Chondrocyte (in vitro differentiated cells): ENCODE results near the gene CD37. TPM values are rescaled to one million over a fixed set of nuclear protein-coding genes. Genes with fewer than 3 reads are reported as not detected.
"Not testable (repeated sequence)": the region's sequence is repeated elsewhere in the genome, so short reads cannot be mapped to it uniquely, and the experiment has no call there.

ENCODE experiments used
- DNase-seq: peaks from one replicate; pipeline ENCODE4 v3.0.0; 2021; ENCODE audit warnings: mixed read lengths, low spot score
- H3K27ac Mint-ChIP-seq: one replicate; pipeline ENCODE4 v1.8.0; 2021; ENCODE audit warnings: mild to moderate bottlenecking, moderate library complexity, mixed read lengths; ENCODE audit not compliant: unreplicated experiment
- H3K27me3 Mint-ChIP-seq: 2 replicates; pipeline ENCODE4 v1.8.0; 2021; ENCODE audit warnings: low read depth, mixed read lengths
- H3K36me3 Mint-ChIP-seq: 2 replicates; pipeline ENCODE4 v1.8.0; 2021; ENCODE audit warnings: low read depth, mixed read lengths
- H3K4me1 Mint-ChIP-seq: 2 replicates; pipeline ENCODE4 v1.8.0; 2021; ENCODE audit warnings: low read depth, mild to moderate bottlenecking, mixed read lengths
- H3K4me3 Mint-ChIP-seq: one replicate; pipeline ENCODE4 v1.8.0; 2021; ENCODE audit warnings: mild to moderate bottlenecking, moderate library complexity, mixed read lengths; ENCODE audit not compliant: unreplicated experiment
- H3K9me3 Mint-ChIP-seq: 2 replicates; pipeline ENCODE4 v1.8.0; 2021; ENCODE audit warnings: low read depth, mixed read lengths
- total RNA-seq: library from RNA; stranded (reverse); gene quantifications from 3 replicates; pipeline ENCODE4 v1.2.1, GENCODE V29; 2021
- TF ChIP-seq, protein P1 (sequence below): fragments of 200-600 bp; sonication (generic); IDR thresholded peaks from 2 replicates; pipeline ENCODE4 v1.5.0; 2021; ENCODE audit warnings: antibody characterized with exemption, mild to moderate bottlenecking, moderate library complexity

The CD37 gene
- total RNA-seq, 1 donor from 2014 or later = not detected

GRCh38 chr19:49295208-49295880 lies 39.9 kb upstream of the CD37 start:
- no peaks in the 10 kb centered on the region for H3K27me3 Mint-ChIP-seq
- DNase-seq = no peak
- peaks cover 10% of the 10 kb centered on the region for H3K4me1 Mint-ChIP-seq
- peaks cover 5% of the 10 kb centered on the region for H3K9me3 Mint-ChIP-seq
- H3K27ac Mint-ChIP-seq = no peak overlapping the region
- TF ChIP-seq, protein P1, sequence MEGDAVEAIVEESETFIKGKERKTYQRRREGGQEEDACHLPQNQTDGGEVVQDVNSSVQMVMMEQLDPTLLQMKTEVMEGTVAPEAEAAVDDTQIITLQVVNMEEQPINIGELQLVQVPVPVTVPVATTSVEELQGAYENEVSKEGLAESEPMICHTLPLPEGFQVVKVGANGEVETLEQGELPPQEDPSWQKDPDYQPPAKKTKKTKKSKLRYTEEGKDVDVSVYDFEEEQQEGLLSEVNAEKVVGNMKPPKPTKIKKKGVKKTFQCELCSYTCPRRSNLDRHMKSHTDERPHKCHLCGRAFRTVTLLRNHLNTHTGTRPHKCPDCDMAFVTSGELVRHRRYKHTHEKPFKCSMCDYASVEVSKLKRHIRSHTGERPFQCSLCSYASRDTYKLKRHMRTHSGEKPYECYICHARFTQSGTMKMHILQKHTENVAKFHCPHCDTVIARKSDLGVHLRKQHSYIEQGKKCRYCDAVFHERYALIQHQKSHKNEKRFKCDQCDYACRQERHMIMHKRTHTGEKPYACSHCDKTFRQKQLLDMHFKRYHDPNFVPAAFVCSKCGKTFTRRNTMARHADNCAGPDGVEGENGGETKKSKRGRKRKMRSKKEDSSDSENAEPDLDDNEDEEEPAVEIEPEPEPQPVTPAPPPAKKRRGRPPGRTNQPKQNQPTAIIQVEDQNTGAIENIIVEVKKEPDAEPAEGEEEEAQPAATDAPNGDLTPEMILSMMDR = no peak
- H3K36me3 Mint-ChIP-seq = peaks cover 10% of the 10 kb centered on the region
- no peak overlapping the region for H3K4me3 Mint-ChIP-seq

- H3K9me3 Mint-ChIP-seq = peaks cover 6% of the 10 kb centered on the region
- no peaks in the 10 kb centered on the region for H3K27me3 Mint-ChIP-seq
- TF ChIP-seq, protein P1 = no peak
- H3K27ac Mint-ChIP-seq = no peak overlapping the region
- H3K4me3 Mint-ChIP-seq = no peak overlapping the region
- no peak for DNase-seq
- H3K4me1 Mint-ChIP-seq = peaks cover 10% of the 10 kb centered on the region
- H3K36me3 Mint-ChIP-seq = peaks cover 11% of the 10 kb centered on the region
Measured at GRCh38 chr19:49297403-49297802, 37.8 kb upstream of the CD37 start.

DNA sequence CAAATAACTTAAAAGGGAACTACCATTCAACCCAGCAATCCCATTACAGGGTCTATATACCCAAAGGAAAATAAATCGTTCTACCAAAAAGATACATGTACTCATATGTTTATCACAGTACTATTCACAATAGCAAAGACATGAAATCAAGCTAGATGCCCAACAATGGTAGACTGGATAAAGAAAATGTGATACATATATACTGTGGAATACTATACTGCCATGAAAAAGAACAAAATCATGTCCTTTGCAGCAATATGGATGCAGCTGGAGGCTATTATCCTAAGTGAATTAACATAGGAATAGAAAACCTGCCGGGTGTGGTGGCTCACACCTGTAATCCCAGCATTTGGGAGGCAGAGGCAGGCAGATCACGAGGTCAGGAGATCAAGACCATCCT lies 36.6 kb upstream of the CD37 start:
- H3K27me3 Mint-ChIP-seq, H3K27ac Mint-ChIP-seq, H3K4me3 Mint-ChIP-seq, H3K4me1 Mint-ChIP-seq, DNase-seq: not testable (repeated sequence)
- H3K36me3 Mint-ChIP-seq = peaks cover 19% of the 10 kb centered on the region
- H3K9me3 Mint-ChIP-seq = peaks cover 15% of the 10 kb centered on the region

GRCh38 chr19:49301165-49301865 lies 33.9 kb upstream of the CD37 start:
- H3K27me3 Mint-ChIP-seq = no peaks in the 10 kb centered on the region
- no peak overlapping the region for H3K4me3 Mint-ChIP-seq
- peaks cover 22% of the 10 kb centered on the region for H3K36me3 Mint-ChIP-seq
- no peak overlapping the region for H3K27ac Mint-ChIP-seq
- H3K4me1 Mint-ChIP-seq = peaks cover 10% of the 10 kb centered on the region
- TF ChIP-seq, protein P1 = peak; percentile 83
- peaks cover 19% of the 10 kb centered on the region for H3K9me3 Mint-ChIP-seq
- DNase-seq = no peak

- no peak overlapping the region for H3K27ac Mint-ChIP-seq
- DNase-seq = no peak
- TF ChIP-seq, protein P1 = no peak
Measured at GRCh38 chr19:49301866-49302252, 33.3 kb upstream of the CD37 start.

More at GRCh38 chr19:49301866-49302252, 33.3 kb upstream of the CD37 start:
- no peaks in the 10 kb centered on the region for H3K27me3 Mint-ChIP-seq
- peaks cover 10% of the 10 kb centered on the region for H3K4me1 Mint-ChIP-seq
- H3K36me3 Mint-ChIP-seq = peaks cover 22% of the 10 kb centered on the region
- H3K9me3 Mint-ChIP-seq = peaks cover 19% of the 10 kb centered on the region
- no peak overlapping the region for H3K4me3 Mint-ChIP-seq
